HCT116 (cell line): Measurements from ENCODE around the gene SDCBP2. TPM values are rescaled to one million over a fixed set of nuclear protein-coding genes. Genes with fewer than 3 reads are reported as not detected.

Experiments used
- ATAC-seq: fragments of 200-7000 bp; cut with Tn5 transposase; 2 replicates; pipeline ENCODE4 v1.9.1; 2020; ENCODE audit warnings: mild to moderate bottlenecking, moderate library complexity
- BruUV-seq: library from RNA; stranded (reverse); fragments of 400-500 nt; replicated peaks from 2 replicates; lab custom pipeline; 2021; lab: Mats Ljungman, UMichigan
- CTCF ChIA-PET: fragments of 300-600 bp; sonication (Branson Sonifier 250); formaldehyde crosslinking; loops from one replicate; lab custom pipeline; 2021; ENCODE audit warnings: antibody characterized with exemption; lab: Charles Lee
- POLR2A ChIA-PET: fragments of 300-600, 350-600 bp; sonication (Branson Sonifier 250); formaldehyde crosslinking; loops from one replicate; lab custom pipeline; 2021; ENCODE audit warnings: antibody characterized with exemption; lab: Charles Lee
- RAD21 ChIA-PET, 2 experiments: fragments of 300-600 bp; sonication (Branson Sonifier 250); formaldehyde crosslinking; loops; one replicate each; lab custom pipeline; 2023; ENCODE audit warnings: low total read pairs in 2 of 2; ENCODE audit not compliant: uncharacterized antibody in 2 of 2, unreplicated experiment in 2 of 2, low non-redundant PET in 1 of 2; lab: Charles Lee
- DNase-seq: peaks from one replicate; pipeline ENCODE4 v3.0.0-alpha.2; 2010; ENCODE audit warnings: low read depth, low spot score
- H2AFZ ChIP-seq: fragments of 200-600 bp; shearing (Covaris generic), sonication (generic); 2 replicates; pipeline ENCODE4 v1.6.1; 2017; ENCODE audit warnings: low read depth, mixed run types, mixed read lengths, antibody characterized with exemption, low read length; ENCODE audit not compliant: poor library complexity, severe bottlenecking
- H3K27ac ChIP-seq: 2 replicates; pipeline ENCODE4 v1.5.1; 2012; ENCODE audit warnings: low read depth, low read length
- H3K27me3 ChIP-seq: fragments of 200-600 bp; sonication (generic); 2 replicates; pipeline ENCODE4 v1.6.1; 2016; ENCODE audit warnings: mixed run types, low read length, mixed read lengths; ENCODE audit not compliant: insufficient read depth
- H3K36me3 ChIP-seq, 2 experiments: fragments of 200-500 bp in 1 of 2; fragments of 200-600 bp in 1 of 2; sonication (Bioruptor generic) in 1 of 2; sonication (generic) in 1 of 2; 2 replicates each; pipeline versions ENCODE4 v1.5.1 to v1.6.1; 2014 to 2016; ENCODE audit warnings: low read length in 2 of 2, inconsistent platforms in 1 of 2, mixed read lengths in 1 of 2, mixed run types in 1 of 2; ENCODE audit not compliant: insufficient read depth in 2 of 2, control insufficient read depth in 1 of 2
- H3K4me1 ChIP-seq, 2 experiments: fragments of 200-600 bp in 1 of 2; sonication (generic) in 1 of 2; 2 replicates each; pipeline versions ENCODE4 v1.5.1 to v1.6.1; 2012 to 2017; ENCODE audit warnings: low read length in 2 of 2, inconsistent platforms in 1 of 2, mild to moderate bottlenecking in 1 of 2, mixed read lengths in 1 of 2, mixed run types in 1 of 2, moderate library complexity in 1 of 2; ENCODE audit not compliant: insufficient read depth in 2 of 2, control insufficient read depth in 1 of 2
- H3K4me2 ChIP-seq: fragments of 200-600 bp; sonication (generic); 2 replicates; pipeline ENCODE4 v1.6.1; 2017; ENCODE audit warnings: mixed run types, low read length, mixed read lengths
- H3K4me3 ChIP-seq, 2 experiments: fragments of 200-600 bp in 1 of 2; sonication (generic) in 1 of 2; replicated peaks in 1 of 2; 2 replicates each; pipeline ENCODE4 v1.5.1; 2011 to 2016; ENCODE audit warnings: low read length in 2 of 2, control low read depth in 1 of 2, low read depth in 1 of 2, mild to moderate bottlenecking in 1 of 2, mixed read lengths in 1 of 2, mixed run types in 1 of 2
- H3K79me2 ChIP-seq: fragments of 200-600 bp; sonication (generic); 2 replicates; pipeline ENCODE4 v1.6.1; 2017; ENCODE audit warnings: mild to moderate bottlenecking, mixed run types, low read length, moderate library complexity, mixed read lengths; ENCODE audit not compliant: insufficient read depth
- H3K9ac ChIP-seq: fragments of 200-600 bp; sonication (generic); 2 replicates; pipeline ENCODE4 v1.6.1; 2016; ENCODE audit warnings: low read length, mixed read lengths
- H3K9me2 ChIP-seq: fragments of 200-600 bp; sonication (generic), shearing (Covaris generic); 2 replicates; pipeline ENCODE4 v1.6.1; 2017; ENCODE audit warnings: mixed run types, mild to moderate bottlenecking, moderate library complexity; ENCODE audit not compliant: insufficient read depth
- H3K9me3 ChIP-seq, 2 experiments: fragments of 200-500 bp in 1 of 2; fragments of 200-600 bp in 1 of 2; sonication (Bioruptor generic) in 1 of 2; sonication (generic) in 1 of 2; 2 replicates each; pipeline ENCODE4 v1.6.1; 2014 to 2017; ENCODE audit warnings: low read length in 2 of 2, mixed read lengths in 2 of 2, inconsistent platforms in 1 of 2, low read depth in 1 of 2, mild to moderate bottlenecking in 1 of 2, mixed run types in 1 of 2, moderate library complexity in 1 of 2; ENCODE audit not compliant: control insufficient read depth in 1 of 2, insufficient read depth in 1 of 2
- H4K20me1 ChIP-seq: fragments of 200-600 bp; sonication (generic), shearing (Covaris generic); 2 replicates; pipeline ENCODE4 v1.6.1; 2017; ENCODE audit warnings: mixed run types, mild to moderate bottlenecking, moderate library complexity; ENCODE audit not compliant: insufficient read depth
- CEBPB ChIP-seq: IDR thresholded peaks from 2 replicates; pipeline ENCODE4 v1.6.1; 2012; ENCODE audit warnings: low read depth
- ELF1 ChIP-seq: IDR thresholded peaks from 2 replicates; pipeline ENCODE4 v1.6.1; 2012; ENCODE audit warnings: low read depth, borderline replicate concordance
- EZH2phosphoT487 ChIP-seq: fragments of 200-600 bp; IDR thresholded peaks from 2 replicates; pipeline ENCODE4 v1.6.1; 2018; ENCODE audit warnings: antibody characterized with exemption, borderline replicate concordance
- FOSL1 ChIP-seq: IDR thresholded peaks from 2 replicates; pipeline ENCODE4 v1.6.1; 2012; ENCODE audit warnings: low read depth
- JUND ChIP-seq: IDR thresholded peaks from 2 replicates; pipeline ENCODE4 v1.6.1; 2012
- MAX ChIP-seq: IDR thresholded peaks from 2 replicates; pipeline ENCODE4 v1.6.1; 2012
- POLR2A ChIP-seq: IDR thresholded peaks from 2 replicates; pipeline ENCODE4 v1.7.0; 2011; ENCODE audit warnings: borderline replicate concordance; ENCODE audit not compliant: insufficient read depth, insufficient read length; ENCODE audit errors: extremely low read depth
- POLR2AphosphoS5 ChIP-seq: IDR thresholded peaks from 2 replicates; pipeline ENCODE4 v1.6.1; 2011; ENCODE audit warnings: mild to moderate bottlenecking, low read depth, low read length, moderate library complexity
- SIN3A ChIP-seq: IDR thresholded peaks from 2 replicates; pipeline ENCODE4 v1.6.1; 2012; ENCODE audit warnings: low read depth
- SP1 ChIP-seq: IDR thresholded peaks from 2 replicates; pipeline ENCODE4 v1.6.1; 2012; ENCODE audit warnings: low read depth
- SRF ChIP-seq: IDR thresholded peaks from 2 replicates; pipeline ENCODE4 v1.6.1; 2012; ENCODE audit warnings: low read depth
- TCF7L2 ChIP-seq: IDR thresholded peaks from 2 replicates; pipeline ENCODE4 v1.7.0; 2011; ENCODE audit warnings: borderline replicate concordance, inconsistent platforms; ENCODE audit not compliant: insufficient read depth, insufficient read length; ENCODE audit errors: extremely low read depth
- YY1 ChIP-seq: IDR thresholded peaks from 2 replicates; pipeline ENCODE4 v1.6.1; 2011; ENCODE audit warnings: low read length, low read depth, moderate library complexity, mild to moderate bottlenecking; ENCODE audit not compliant: insufficient replicate concordance; ENCODE audit errors: extremely low read depth
- intact Hi-C: fragments of 100-400 bp; cut with micrococcal nuclease; formaldehyde crosslinking; loops from 2 replicates; pipeline ENCODE4 v1.10.0; 2022
- total RNA-seq: library from RNA; stranded (reverse); gene quantifications from one replicate; pipeline ENCODE4 v1.2.1, GENCODE V29; 2021; ENCODE audit not compliant: unreplicated experiment

The SDCBP2 gene
- total RNA-seq, 1 experiment from 2014 or later, result 3.4 TPM

- DNase-seq, result no peak
- BruUV-seq, result no TSS peak
- Histone ChIP-seq H3K79me2 (peaks cover 99% of the 10 kb centered on the region), H3K27ac (no peak overlapping the region), H3K4me2 (no peak overlapping the region), H4K20me1 (peaks cover 50% of the 10 kb centered on the region), H3K27me3 (no peaks in the 10 kb centered on the region), H3K4me1 (peaks cover 17 to 31% of the 10 kb centered on the region in 2 experiments; a peak in 3 of 4 replicates), H3K36me3 (peaks cover 16 to 24% of the 10 kb centered on the region in 2 experiments), H3K9me3 (no peaks in the 10 kb centered on the region), H2AFZ (no peak overlapping the region), H3K9me2 (no peaks in the 10 kb centered on the region), H3K9ac (no peak overlapping the region), H3K4me3 (no peak overlapping the region)
- ATAC-seq, result no peak
- CTCF ChIA-PET, result no interaction called here
- intact Hi-C loops, result no loop called here
- RAD21 ChIA-PET, result no interaction called here
- POLR2A ChIA-PET, result no interaction called here
- no peak for TF ChIP-seq FOSL1
- no peak for TF ChIP-seq MAX
- no peak for TF ChIP-seq YY1
- no peak for TF ChIP-seq EZH2phosphoT487
- TF ChIP-seq, all 23 proteins: peak for 0
Observed at GRCh38 chr20:1376408-1377270, 47.7 kb upstream of the SDCBP2 start.

- no peak overlapping the region for H2AFZ ChIP-seq
- RAD21 ChIA-PET, result no interaction called here
- CTCF ChIA-PET, result no interaction called here
- H3K4me1 ChIP-seq, result peaks cover 17 to 31% of the 10 kb centered on the region in 2 experiments; a peak in 3 of 4 replicates
- POLR2A ChIA-PET, result no interaction called here
- H4K20me1 ChIP-seq, result peaks cover 44% of the 10 kb centered on the region
- no peaks in the 10 kb centered on the region for H3K27me3 ChIP-seq
- H3K27ac ChIP-seq, result no peak overlapping the region
- DNase-seq (no peak), ATAC-seq (no peak)
- intact Hi-C loops, result no loop called here
- no peak overlapping the region for H3K4me3 ChIP-seq
- peaks cover 97% of the 10 kb centered on the region for H3K79me2 ChIP-seq
- TF ChIP-seq POLR2AphosphoS5, result no peak
- no peak for TF ChIP-seq SRF
- no peak for TF ChIP-seq POLR2A
- no peak for TF ChIP-seq TCF7L2
- TF ChIP-seq SP1, result no peak
- TF ChIP-seq SIN3A, result no peak
- no peak for TF ChIP-seq YY1
- TF ChIP-seq EZH2phosphoT487, result no peak
- TF ChIP-seq CEBPB, result no peak
- no peak for TF ChIP-seq JUND
- TF ChIP-seq ELF1, result no peak
- TF ChIP-seq FOSL1, result no peak
- no peak overlapping the region for H3K4me2 ChIP-seq
- no peaks in the 10 kb centered on the region for H3K9me3 ChIP-seq
- H3K9ac ChIP-seq, result no peak overlapping the region
- no peaks in the 10 kb centered on the region for H3K9me2 ChIP-seq
- no TSS peak for BruUV-seq
- H3K36me3 ChIP-seq, result peaks cover 17 to 31% of the 10 kb centered on the region in 2 experiments
Observed at GRCh38 chr20:1376007-1376406, 47.1 kb upstream of the SDCBP2 start.
